Activated T-cell treated with anti-CD3 and anti-CD28 coated beads, Interleukin-2, amount 50 U/mL, for 24 hours (primary cell): Measurements from ENCODE around the gene DOK4.
A peak's percentile ranks its signal among the peaks of the same experiment; 100 is the strongest.
"Not testable (repeated sequence)": the region's sequence is repeated elsewhere in the genome, so short reads cannot be mapped to it uniquely, and the experiment has no call there.

Experiments used
- DNase-seq: peaks from one replicate; pipeline ENCODE4 v3.0.0-alpha.2; 2020
- H3K27ac Mint-ChIP-seq: 2 replicates; pipeline ENCODE4 v1.8.0; 2020; ENCODE audit warnings: mild to moderate bottlenecking, mixed read lengths
- H3K27me3 Mint-ChIP-seq: 2 replicates; pipeline ENCODE4 v1.8.0; 2020; ENCODE audit warnings: mixed read lengths
- H3K36me3 Mint-ChIP-seq: 2 replicates; pipeline ENCODE4 v1.8.0; 2020; ENCODE audit warnings: low read depth, mixed read lengths
- H3K4me1 Mint-ChIP-seq: 2 replicates; pipeline ENCODE4 v1.8.0; 2020; ENCODE audit warnings: low read depth, mixed read lengths
- H3K4me3 Mint-ChIP-seq: 2 replicates; pipeline ENCODE4 v1.8.0; 2020; ENCODE audit warnings: mild to moderate bottlenecking, moderate library complexity, mixed read lengths
- H3K9me3 Mint-ChIP-seq: 2 replicates; pipeline ENCODE4 v1.8.0; 2020; ENCODE audit warnings: mixed read lengths

DOK4 gene

DNA sequence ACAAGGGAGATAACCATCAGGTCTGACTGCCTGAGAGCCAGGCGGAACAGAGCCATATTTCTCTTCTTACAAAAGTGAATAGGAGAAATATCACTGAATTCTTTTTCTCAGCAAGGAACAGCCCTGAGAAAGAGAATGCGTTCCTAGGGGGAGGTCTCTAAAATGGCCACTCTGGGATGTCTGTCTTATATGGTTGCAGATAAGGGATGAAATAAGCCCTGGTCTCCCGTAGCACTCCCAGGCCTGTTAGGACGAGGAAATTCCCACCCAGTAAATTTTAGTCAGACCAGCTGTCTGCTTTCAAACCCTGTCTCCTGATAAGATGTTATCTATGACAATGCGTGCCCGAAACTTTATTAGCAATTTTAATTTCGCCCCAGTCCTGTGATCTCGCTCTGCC is 46.3 kb downstream of the DOK4 start:
- not testable (repeated sequence) for DNase-seq, H3K4me3 Mint-ChIP-seq, H3K27ac Mint-ChIP-seq, H3K27me3 Mint-ChIP-seq
- H3K4me1 Mint-ChIP-seq, result peaks cover 28% of the 10 kb centered on the region
- H3K36me3 Mint-ChIP-seq, result peaks cover 92% of the 10 kb centered on the region
- peaks cover 12% of the 10 kb centered on the region for H3K9me3 Mint-ChIP-seq

DNA sequence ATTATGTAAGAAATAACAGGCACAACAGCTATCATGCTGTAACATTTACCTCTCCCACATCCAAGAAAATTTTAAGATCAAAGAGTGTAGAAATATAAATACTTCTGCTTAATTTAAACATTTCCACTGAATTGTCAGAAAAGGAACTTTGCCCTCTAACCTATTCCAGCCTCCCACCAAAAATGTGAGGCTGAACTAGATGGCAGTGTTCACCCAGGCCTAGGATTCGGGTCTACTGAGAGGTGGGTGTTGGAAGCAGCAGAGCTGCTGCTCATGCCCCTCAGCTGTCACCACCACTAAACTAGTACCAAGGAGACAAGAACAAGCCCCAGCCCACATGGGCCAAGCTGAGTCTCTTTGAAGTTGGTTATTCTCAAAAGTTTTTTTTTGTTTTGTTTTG is 50.5 kb downstream of the DOK4 start:
- Mint-ChIP-seq H3K9me3 (peaks cover 9% of the 10 kb centered on the region), H3K4me1 (peaks cover 30% of the 10 kb centered on the region), H3K4me3 (no peak overlapping the region), H3K27me3 (no peaks in the 10 kb centered on the region), H3K36me3 (peaks cover 97% of the 10 kb centered on the region), H3K27ac (no peak overlapping the region)
- DNase-seq, result no peak

DNA sequence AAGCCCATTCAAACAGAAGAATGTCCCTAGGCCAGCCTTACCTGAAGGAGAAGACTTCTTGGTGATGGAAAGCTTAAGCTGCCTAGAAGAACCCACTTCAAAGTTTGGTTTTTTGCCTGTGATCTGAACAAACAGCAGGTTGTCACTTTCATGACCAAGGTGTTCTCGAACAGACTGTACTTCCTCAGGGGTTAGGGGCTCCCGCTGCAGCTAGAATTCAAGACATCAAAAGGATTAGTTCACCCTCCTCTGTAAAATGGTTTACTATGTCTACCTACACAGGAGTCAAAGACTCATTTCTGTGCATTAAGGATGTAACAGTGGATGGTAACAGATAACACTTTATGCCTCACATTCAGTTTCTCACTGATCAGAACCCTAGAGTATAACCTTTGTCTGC is 52.3 kb downstream of the DOK4 start:
- Mint-ChIP-seq H3K27me3 (no peaks in the 10 kb centered on the region), H3K27ac (peak overlapping the region; percentile 78), H3K36me3 (peaks cover 97% of the 10 kb centered on the region), H3K4me1 (peaks cover 25% of the 10 kb centered on the region), H3K9me3 (no peaks in the 10 kb centered on the region), H3K4me3 (no peak overlapping the region)
- no peak for DNase-seq

DNA sequence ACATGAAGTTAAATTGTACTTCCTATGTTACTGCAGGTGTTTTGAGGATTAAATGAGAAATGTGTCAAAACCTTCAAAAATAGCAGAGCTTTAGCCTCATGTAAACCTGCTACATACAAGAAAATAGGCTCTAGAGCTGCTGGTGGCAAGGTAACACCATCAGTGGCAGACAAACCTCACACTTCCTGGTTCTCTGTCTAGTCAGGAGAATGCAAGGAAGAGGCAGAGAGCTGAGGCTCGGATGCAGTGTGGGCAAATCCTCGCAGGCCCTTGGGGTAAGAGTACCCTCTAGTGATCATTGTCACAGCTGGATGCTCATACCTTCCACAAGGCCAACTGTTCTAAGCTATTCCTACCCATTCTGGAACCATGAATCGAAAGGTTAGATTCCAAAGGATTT is 53.3 kb downstream of the DOK4 start:
- Mint-ChIP-seq H3K4me3 (no peak overlapping the region), H3K9me3 (no peaks in the 10 kb centered on the region), H3K4me1 (peaks cover 25% of the 10 kb centered on the region), H3K27me3 (no peaks in the 10 kb centered on the region), H3K27ac (peak overlapping the region; percentile 34), H3K36me3 (peaks cover 97% of the 10 kb centered on the region)
- DNase-seq, result no peak

DNA sequence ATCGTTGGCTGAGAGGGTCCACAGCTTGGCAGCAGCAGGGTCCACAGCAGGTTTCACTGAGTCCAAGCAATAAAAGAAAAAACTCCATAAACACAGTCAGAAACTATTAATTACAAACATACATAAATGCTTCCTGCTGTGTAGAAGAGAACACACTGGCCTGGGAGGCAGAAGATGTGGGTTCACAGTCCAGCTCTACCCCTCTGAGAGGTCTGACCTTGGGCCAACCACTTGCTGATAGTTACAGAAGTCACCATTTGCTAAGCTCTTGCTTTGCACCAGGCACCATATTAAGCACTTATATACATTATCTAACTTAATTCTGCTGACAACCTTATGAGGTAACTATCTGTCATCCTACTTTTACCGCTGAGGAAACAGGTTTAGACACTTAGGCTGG is 53.8 kb downstream of the DOK4 start:
- Mint-ChIP-seq H3K36me3 (peaks cover 97% of the 10 kb centered on the region), H3K9me3 (no peaks in the 10 kb centered on the region), H3K4me3 (no peak overlapping the region), H3K27ac (peak overlapping the region; percentile 34), H3K4me1 (peaks cover 25% of the 10 kb centered on the region), H3K27me3 (no peaks in the 10 kb centered on the region)
- no peak for DNase-seq

DNA sequence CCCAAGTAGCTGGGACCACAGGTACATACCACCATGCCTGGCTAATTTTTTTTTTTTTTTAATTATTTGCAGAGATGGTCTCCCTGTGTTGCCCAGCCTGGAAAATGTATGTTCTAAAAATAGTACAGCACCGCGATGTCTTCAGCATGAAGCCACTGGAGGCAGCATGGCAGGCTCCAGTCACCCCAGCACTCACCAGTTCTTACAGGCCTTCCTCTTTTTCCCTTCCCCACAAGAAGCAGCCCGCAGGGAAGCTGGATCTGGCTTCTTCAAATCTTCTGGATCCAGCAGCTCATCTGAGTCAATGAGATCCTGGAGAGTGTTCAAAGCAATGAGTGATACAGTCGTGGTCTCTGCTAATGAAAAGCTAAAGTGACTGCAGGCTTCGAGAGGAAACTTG is 55.3 kb downstream of the DOK4 start:
- DNase-seq, result no peak
- no peaks in the 10 kb centered on the region for H3K27me3 Mint-ChIP-seq
- H3K27ac Mint-ChIP-seq, result peak overlapping the region; percentile 18
- H3K36me3 Mint-ChIP-seq, result peaks cover 96% of the 10 kb centered on the region
- H3K9me3 Mint-ChIP-seq, result no peaks in the 10 kb centered on the region
- no peak overlapping the region for H3K4me3 Mint-ChIP-seq
- H3K4me1 Mint-ChIP-seq, result peaks cover 25% of the 10 kb centered on the region

DNA sequence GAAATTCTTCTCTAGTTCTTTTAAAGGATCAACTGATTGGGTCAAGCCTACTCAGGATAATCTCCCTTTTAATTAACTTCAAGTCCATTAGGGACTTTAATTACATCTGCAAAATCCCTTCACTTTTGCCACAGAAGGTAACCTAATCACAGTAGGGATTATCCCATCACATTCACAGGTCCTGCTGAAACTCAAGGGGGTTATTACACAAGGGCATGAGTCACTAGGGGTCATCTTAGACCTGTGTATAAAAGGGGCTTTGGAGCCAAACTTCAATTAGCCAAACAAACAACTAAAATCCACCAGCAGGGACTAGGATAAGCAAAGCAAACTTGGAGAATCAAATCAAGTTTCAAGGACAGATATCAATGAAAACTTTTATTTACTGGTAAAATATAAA is 58.5 kb downstream of the DOK4 start:
- H3K27me3 Mint-ChIP-seq, result no peaks in the 10 kb centered on the region
- no peak overlapping the region for H3K4me3 Mint-ChIP-seq
- H3K27ac Mint-ChIP-seq, result no peak overlapping the region

DNA sequence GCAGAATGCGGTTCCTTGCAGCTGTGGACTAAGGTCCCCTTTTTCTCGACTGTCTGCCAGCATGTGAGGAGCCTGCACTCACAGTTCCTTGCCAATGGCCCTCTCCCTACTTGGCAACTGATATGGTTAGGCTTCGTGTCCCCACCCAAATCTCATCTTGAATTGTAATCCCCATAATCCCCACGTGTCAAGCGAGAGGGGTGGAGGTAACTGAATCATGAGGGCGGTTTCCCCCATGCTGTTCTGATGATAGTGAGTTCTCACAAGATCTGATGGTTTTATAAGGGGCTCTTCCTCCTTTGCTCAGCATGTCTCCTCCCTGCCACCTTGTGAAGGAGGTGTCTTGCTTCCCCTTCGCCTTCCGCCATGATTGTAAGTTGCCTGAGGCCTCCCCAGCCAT is 59.0 kb downstream of the DOK4 start:
- no peak overlapping the region for H3K4me3 Mint-ChIP-seq
- no peak for DNase-seq
- H3K4me1 Mint-ChIP-seq, result no peaks in the 10 kb centered on the region
- peaks cover 66% of the 10 kb centered on the region for H3K36me3 Mint-ChIP-seq
- no peaks in the 10 kb centered on the region for H3K9me3 Mint-ChIP-seq
- H3K27me3 Mint-ChIP-seq, result no peaks in the 10 kb centered on the region
- no peak overlapping the region for H3K27ac Mint-ChIP-seq

More for the DNA sequence above, 58.5 kb downstream of the DOK4 start:
- H3K36me3 Mint-ChIP-seq, result peaks cover 71% of the 10 kb centered on the region
- DNase-seq, result no peak
- H3K9me3 Mint-ChIP-seq, result no peaks in the 10 kb centered on the region
- peaks cover 2% of the 10 kb centered on the region for H3K4me1 Mint-ChIP-seq

DNA sequence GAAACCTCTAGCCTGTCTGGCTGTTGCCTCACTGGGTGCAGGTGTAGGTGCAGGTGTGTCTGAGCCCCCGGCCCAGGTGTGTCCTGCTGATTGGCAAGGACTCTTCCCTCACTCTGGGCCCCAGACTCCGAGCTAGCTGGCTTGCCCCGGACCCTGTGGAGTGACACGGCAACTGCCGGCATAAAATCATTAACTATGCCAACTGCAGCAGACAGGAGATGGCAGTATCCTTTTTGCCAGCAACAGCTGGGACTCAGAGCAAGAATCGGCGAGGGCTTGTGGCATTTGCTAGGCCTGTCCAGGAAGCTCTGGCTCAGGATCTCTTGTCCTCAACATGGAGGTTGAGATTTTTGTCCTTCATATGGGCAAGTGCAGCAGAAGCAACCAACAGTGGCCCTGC is 59.9 kb downstream of the DOK4 start:
- H3K36me3 Mint-ChIP-seq, result peaks cover 56% of the 10 kb centered on the region
- no peaks in the 10 kb centered on the region for H3K4me1 Mint-ChIP-seq
- no peak overlapping the region for H3K4me3 Mint-ChIP-seq
- H3K9me3 Mint-ChIP-seq, result no peaks in the 10 kb centered on the region
- DNase-seq, result no peak
- H3K27me3 Mint-ChIP-seq, result no peaks in the 10 kb centered on the region
- H3K27ac Mint-ChIP-seq, result no peak overlapping the region

DNA sequence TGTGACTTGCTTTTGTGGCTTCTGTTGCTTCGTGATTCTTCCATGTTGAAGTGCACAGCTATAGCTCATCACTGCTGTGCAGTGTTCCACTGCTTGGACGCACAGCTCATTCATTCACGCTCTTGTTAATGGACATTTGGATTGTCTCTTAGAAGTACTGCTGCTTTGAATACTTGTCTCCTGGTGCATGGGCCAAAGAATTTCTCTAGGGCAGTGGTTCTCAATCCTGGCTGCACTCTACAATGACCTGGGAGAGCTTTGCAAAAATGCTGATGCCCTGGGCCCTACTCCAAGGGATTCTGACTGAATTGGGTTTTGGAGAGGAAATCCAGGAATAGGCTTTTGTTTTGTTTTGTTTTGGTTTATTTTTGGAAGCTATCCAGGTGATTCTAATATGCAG is 61.7 kb downstream of the DOK4 start:
- H3K36me3 Mint-ChIP-seq, result peaks cover 38% of the 10 kb centered on the region
- H3K27me3 Mint-ChIP-seq, result no peaks in the 10 kb centered on the region
- DNase-seq, result no peak
- H3K4me1 Mint-ChIP-seq, result no peaks in the 10 kb centered on the region
- no peaks in the 10 kb centered on the region for H3K9me3 Mint-ChIP-seq
- no peak overlapping the region for H3K4me3 Mint-ChIP-seq
- H3K27ac Mint-ChIP-seq, result no peak overlapping the region

DNA sequence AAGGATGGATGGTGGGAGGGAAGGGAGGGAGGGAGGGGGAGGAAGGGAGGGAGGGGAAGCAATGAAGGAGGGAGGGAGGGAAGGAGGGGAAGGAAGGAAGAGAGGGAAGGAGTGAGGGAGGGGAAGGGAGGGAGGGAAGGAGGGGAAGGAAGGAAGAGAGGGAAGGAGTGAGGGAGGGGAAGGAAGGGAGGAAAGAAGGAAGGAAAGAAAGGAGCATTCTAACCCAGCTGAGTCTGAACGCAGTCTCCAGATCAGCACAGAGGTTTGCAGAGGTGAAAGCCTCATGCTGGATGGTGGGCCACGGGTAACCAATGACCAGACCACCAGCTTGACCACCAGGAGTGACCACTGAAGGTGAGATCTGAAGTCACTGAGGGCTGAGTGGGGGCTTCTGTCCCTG is 63.1 kb downstream of the DOK4 start:
- peaks cover 24% of the 10 kb centered on the region for H3K36me3 Mint-ChIP-seq
- peaks cover 9% of the 10 kb centered on the region for H3K4me1 Mint-ChIP-seq
- no peak overlapping the region for H3K4me3 Mint-ChIP-seq
- DNase-seq, result no peak
- no peaks in the 10 kb centered on the region for H3K27me3 Mint-ChIP-seq
- H3K9me3 Mint-ChIP-seq, result no peaks in the 10 kb centered on the region
- no peak overlapping the region for H3K27ac Mint-ChIP-seq

DNA sequence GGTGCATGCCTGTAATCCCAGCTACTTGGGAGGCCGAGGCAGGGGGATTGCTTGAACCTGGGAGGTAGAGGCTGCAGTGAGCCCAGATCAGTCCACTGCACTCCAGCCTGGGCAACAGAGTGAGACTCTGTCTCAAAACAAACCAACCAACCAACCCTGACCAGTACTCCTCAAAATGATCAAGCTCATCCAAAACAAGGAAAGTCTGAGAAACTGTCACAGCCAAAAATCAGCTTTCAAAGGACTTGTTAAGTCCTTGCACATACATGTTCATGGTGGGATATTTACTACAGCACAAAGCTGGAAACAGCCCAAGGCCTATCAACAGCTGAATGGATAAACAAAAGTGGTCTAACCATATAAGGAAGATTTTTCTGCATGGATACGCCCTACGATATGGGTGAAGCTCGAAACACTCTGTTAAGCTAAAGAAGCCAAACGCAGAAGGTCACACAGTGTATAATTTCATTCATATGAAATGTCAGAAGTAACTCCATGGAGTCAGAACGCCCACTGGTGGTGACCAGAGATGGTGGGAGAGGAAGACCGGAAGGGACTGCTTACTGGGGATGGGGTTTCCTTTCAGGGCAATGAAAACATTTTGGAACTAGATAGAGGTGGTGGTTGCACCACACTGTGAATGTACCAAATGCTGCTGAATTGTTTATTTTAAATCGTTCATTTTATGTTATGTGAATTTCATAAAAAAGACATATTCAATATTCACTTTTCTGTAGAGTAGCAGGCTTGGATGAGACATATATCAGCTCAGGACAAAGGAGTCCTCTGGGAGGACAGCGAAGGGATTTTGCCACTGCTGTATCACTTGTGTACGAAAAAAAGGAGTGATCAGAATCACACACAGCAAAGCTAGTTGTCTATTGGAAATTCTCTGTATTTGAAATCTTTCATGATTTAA is 64.0 kb downstream of the DOK4 start:
- Mint-ChIP-seq H3K9me3 (no peaks in the 10 kb centered on the region), H3K4me1 (peaks cover 14% of the 10 kb centered on the region), H3K27me3 (no peaks in the 10 kb centered on the region), H3K27ac (no peak overlapping the region), H3K36me3 (peaks cover 15% of the 10 kb centered on the region), H3K4me3 (no peak overlapping the region)
- no peak for DNase-seq
